ENCODE measurements around the gene PELI2.

DNA sequence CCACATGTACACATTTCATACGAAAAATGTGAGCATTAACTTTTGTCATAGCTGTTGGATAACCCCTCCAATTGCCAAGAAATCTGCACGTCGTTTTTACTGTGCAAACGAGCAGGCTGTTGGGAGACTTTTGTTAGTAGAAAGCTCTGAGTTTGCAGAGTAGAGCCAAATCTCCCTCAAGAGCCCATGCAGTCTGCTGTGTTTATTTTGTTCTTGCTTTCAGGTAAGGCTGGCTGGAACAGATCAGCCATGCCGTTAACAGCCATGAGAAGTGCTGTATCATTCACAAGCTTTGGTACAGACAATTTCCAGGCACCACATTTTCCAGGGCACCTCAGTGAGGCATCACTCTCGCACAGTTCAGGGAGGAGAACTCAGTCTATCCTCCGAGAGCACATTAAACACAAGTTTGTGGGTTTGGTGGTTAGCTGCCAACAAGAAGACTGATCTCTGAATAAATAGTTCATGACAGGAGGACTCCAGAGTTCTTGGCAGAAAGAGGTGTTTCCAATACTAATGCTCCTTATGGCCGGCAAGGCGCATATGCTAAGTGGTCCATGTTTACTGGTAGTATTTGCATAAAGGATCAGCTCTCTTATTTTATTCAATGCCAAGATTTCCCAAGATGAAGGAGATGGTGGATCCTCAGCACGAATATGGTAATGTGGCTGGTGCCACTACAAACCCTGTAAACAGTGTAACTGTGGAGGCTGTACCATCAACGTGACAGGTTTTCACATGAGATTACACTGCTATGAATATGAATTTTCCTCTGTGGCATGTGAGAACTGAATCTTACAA lies 30.3 kb upstream of the PELI2 start:
- TF ChIP-seq POLR2A (IDR thresholded peaks at IDR 0.05) (no peak), CTCF (IDR thresholded peaks at IDR 0.05) (no peak)
